ENCODE measurements around the gene C10orf62. TPM values are rescaled to one million over a fixed set of nuclear protein-coding genes. Genes with fewer than 3 reads are reported as not detected.

The C10orf62 gene
- total RNA-seq, 1 experiment from 2014 or later: not detected

DNA sequence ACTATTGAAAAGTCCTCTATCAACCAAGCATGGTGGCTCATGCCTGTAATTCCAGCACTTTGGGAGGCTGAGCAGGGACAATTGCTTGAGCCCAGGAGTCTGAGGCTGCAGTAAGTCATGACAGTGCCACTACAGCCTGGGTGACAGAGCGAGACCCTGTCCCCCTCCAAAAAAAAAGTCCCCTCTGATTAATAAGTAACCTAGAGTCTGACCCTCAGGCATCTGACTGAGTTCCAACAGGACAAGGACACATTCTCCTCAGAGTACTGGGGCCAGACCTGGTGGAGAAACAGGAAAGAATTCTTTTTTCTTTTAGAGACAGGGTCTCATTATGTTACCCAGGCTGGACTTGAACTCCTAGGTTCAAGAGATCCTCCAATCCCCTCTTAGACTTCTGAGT, 33.8 kb downstream of the C10orf62 start (continued):
- no peak for TF ChIP-seq ZNF281 (CRISPR knock-in tag; IDR thresholded peaks at IDR 0.05)
- no peak for TF ChIP-seq ATF1 (CRISPR knock-in tag; IDR thresholded peaks at IDR 0.05)
- no peak for TF ChIP-seq PRRX2 (CRISPR knock-in tag; IDR thresholded peaks at IDR 0.05)
- no peak for TF ChIP-seq ZNF416 (CRISPR knock-in tag; IDR thresholded peaks at IDR 0.05)
- TF ChIP-seq FOXP4 (CRISPR knock-in tag; IDR thresholded peaks at IDR 0.05): no peak
- no peak for TF ChIP-seq NFATC4 (CRISPR knock-in tag; IDR thresholded peaks at IDR 0.05)
- no peak for TF ChIP-seq TP53 (CRISPR knock-in tag; IDR thresholded peaks at IDR 0.05)
- TF ChIP-seq NR1H2 (CRISPR knock-in tag; IDR thresholded peaks at IDR 0.05): no peak
- no peak for TF ChIP-seq HMGA2 (CRISPR knock-in tag; IDR thresholded peaks at IDR 0.05)
- TF ChIP-seq STAT6 (CRISPR knock-in tag; conservative IDR thresholded peaks at IDR 0.05; ENCODE audit: low read depth): no peak
- no peak for TF ChIP-seq KAT7 (CRISPR knock-in tag; IDR thresholded peaks at IDR 0.05; ENCODE audit: borderline replicate concordance)
- TF ChIP-seq, protein P1, sequence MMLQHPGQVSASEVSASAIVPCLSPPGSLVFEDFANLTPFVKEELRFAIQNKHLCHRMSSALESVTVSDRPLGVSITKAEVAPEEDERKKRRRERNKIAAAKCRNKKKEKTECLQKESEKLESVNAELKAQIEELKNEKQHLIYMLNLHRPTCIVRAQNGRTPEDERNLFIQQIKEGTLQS (CRISPR knock-in tag; conservative IDR thresholded peaks at IDR 0.05): no peak

DNA sequence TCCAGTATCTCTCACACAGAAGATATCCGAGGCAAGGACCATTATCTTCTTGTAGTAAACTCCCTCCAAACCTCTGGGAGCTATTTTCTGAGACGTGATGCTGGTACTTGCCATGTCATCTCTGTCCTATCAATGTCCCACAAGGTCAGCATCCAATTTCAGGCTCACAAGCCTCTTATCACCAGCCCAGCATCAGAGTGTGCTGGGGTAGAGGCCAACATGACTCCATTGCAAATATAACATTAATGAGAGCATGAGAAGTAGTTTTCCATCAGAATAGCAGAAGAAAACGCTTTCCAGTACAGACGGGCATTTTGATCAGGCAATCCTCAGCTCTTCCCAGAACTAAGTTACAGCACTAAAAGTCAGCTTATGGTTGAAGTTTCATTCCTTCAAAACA, 38.2 kb downstream of the C10orf62 start:
- DNase-seq (ENCODE audit: low spot score) (no peak), ATAC-seq (no peak)
- peaks cover 5% of the 10 kb centered on the region; the same call in 1 of the 2 replicates for H3K4me1 Mint-ChIP-seq
- H3K9me3 Mint-ChIP-seq: no peaks in the 10 kb centered on the region
- H3K27me3 Mint-ChIP-seq (ENCODE audit: low read depth): no peaks in the 10 kb centered on the region
- ChIA-PET POLR2A (no interaction called here), CTCF (interaction anchor here (0.6 to 1.5 kb wide), 2 partner anchors 56 to 380 kb away, joined by 3 to 7 read pairs; partner anchors contain the start of gene ANKRD2)
- H3K27ac Mint-ChIP-seq: peak overlapping the region; percentile 6; the same call in 1 of the 2 replicates
- H3K36me3 Mint-ChIP-seq: no peaks in the 10 kb centered on the region
- no peak overlapping the region for H3K4me3 Mint-ChIP-seq
- TF ChIP-seq FOXK1 (CRISPR knock-in tag; IDR thresholded peaks at IDR 0.05) (no peak), ZNF317 (CRISPR knock-in tag; IDR thresholded peaks at IDR 0.05; ENCODE audit: borderline replicate concordance, low read depth) (no peak), ZNF219 (CRISPR knock-in tag; IDR thresholded peaks at IDR 0.05; ENCODE audit: borderline replicate concordance) (no peak), ZNF263 (CRISPR knock-in tag; IDR thresholded peaks at IDR 0.05; ENCODE audit: low read depth) (no peak), SP1 (CRISPR knock-in tag; conservative IDR thresholded peaks at IDR 0.05) (no peak), JAZF1 (CRISPR knock-in tag; IDR thresholded peaks at IDR 0.05) (no peak), CBFB (CRISPR knock-in tag; IDR thresholded peaks at IDR 0.05; ENCODE audit: low read depth) (no peak), HMGXB4 (CRISPR knock-in tag; IDR thresholded peaks at IDR 0.05) (no peak), ELF4 (CRISPR knock-in tag; IDR thresholded peaks at IDR 0.05; ENCODE audit: low read depth) (no peak), FOXP4 (CRISPR knock-in tag; IDR thresholded peaks at IDR 0.05) (no peak)
- TF ChIP-seq, protein P2, sequence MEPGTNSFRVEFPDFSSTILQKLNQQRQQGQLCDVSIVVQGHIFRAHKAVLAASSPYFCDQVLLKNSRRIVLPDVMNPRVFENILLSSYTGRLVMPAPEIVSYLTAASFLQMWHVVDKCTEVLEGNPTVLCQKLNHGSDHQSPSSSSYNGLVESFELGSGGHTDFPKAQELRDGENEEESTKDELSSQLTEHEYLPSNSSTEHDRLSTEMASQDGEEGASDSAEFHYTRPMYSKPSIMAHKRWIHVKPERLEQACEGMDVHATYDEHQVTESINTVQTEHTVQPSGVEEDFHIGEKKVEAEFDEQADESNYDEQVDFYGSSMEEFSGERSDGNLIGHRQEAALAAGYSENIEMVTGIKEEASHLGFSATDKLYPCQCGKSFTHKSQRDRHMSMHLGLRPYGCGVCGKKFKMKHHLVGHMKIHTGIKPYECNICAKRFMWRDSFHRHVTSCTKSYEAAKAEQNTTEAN (CRISPR knock-in tag; IDR thresholded peaks at IDR 0.05): no peak
- TF ChIP-seq, protein P3, sequence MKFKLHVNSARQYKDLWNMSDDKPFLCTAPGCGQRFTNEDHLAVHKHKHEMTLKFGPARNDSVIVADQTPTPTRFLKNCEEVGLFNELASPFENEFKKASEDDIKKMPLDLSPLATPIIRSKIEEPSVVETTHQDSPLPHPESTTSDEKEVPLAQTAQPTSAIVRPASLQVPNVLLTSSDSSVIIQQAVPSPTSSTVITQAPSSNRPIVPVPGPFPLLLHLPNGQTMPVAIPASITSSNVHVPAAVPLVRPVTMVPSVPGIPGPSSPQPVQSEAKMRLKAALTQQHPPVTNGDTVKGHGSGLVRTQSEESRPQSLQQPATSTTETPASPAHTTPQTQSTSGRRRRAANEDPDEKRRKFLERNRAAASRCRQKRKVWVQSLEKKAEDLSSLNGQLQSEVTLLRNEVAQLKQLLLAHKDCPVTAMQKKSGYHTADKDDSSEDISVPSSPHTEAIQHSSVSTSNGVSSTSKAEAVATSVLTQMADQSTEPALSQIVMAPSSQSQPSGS (CRISPR knock-in tag; IDR thresholded peaks at IDR 0.05; ENCODE audit: borderline replicate concordance, low read depth): no peak

Data from WTC11 (cell line).